Ishikawa (cell line): ENCODE results near the gene ARHGAP32.

Source experiments
- CEBPB ChIP-seq: IDR thresholded peaks from 2 replicates; pipeline ENCODE4 v1.6.1; 2012
- EP300 ChIP-seq: IDR thresholded peaks from 2 replicates; pipeline ENCODE4 v1.6.1; 2012; ENCODE audit warnings: borderline replicate concordance
- FOXM1 ChIP-seq: IDR thresholded peaks from 2 replicates; pipeline ENCODE4 v1.6.1; 2012; ENCODE audit warnings: low read depth, borderline replicate concordance
- MAX ChIP-seq: IDR thresholded peaks from 2 replicates; pipeline ENCODE4 v1.6.1; 2012
- NFIC ChIP-seq: IDR thresholded peaks from 2 replicates; pipeline ENCODE4 v1.6.1; 2012
- REST ChIP-seq: IDR thresholded peaks from 2 replicates; pipeline ENCODE4 v1.6.1; 2012; ENCODE audit warnings: low read depth, mild to moderate bottlenecking
- TEAD4 ChIP-seq: IDR thresholded peaks from 2 replicates; pipeline ENCODE4 v1.6.1; 2012
- USF1 ChIP-seq: IDR thresholded peaks from 2 replicates; pipeline ENCODE4 v1.6.1; 2012
- YY1 ChIP-seq: IDR thresholded peaks from 2 replicates; pipeline ENCODE4 v1.6.1; 2012; ENCODE audit warnings: low read depth

GRCh38 chr11:128929468-128929867, 262.7 kb downstream of the ARHGAP32 start:
- no peak for TF ChIP-seq EP300
- no peak for TF ChIP-seq CEBPB
- no peak for TF ChIP-seq MAX
- TF ChIP-seq YY1, result no peak
- TF ChIP-seq REST, result no peak
- TF ChIP-seq FOXM1, result no peak
- TF ChIP-seq USF1, result no peak
- no peak for TF ChIP-seq NFIC
- no peak for TF ChIP-seq TEAD4
